ENCODE data around the gene AGFG2.
"Not testable (repeated sequence)": the region's sequence is repeated elsewhere in the genome, so short reads cannot be mapped to it uniquely, and the experiment has no call there.

The AGFG2 gene

DNA sequence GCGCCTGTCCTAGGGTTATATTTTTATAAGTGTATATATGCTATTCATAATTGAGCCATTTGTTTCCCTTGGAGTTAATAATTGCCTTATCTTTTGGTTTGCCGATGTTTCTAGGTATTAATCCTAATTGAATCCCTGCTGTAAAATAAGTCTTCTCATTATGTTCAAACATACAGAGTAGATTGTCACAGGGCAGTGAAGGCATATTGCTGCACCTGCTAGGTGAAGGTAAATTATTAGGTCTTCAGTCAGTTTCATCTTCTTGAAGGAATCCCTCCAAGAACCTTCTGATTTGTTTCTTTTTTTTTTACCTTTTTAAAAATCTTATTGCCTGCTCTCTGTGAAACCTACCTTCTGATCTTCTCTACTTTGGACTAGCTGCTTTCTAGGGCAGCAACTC is 17.9 kb upstream of the AGFG2 start:
- no peak for DNase-seq

- not testable (repeated sequence) for DNase-seq
These were observed 17.0 kb upstream of the AGFG2 start for GRCh38 chr7:100521909-100522593.

GRCh38 chr7:100523192-100523591 is 15.8 kb upstream of the AGFG2 start:
- DNase-seq: not testable (repeated sequence)

GRCh38 chr7:100528108-100528866 is 10.7 kb upstream of the AGFG2 start:
- DNase-seq: not testable (repeated sequence)

GRCh38 chr7:100532165-100533022 is 6.6 kb upstream of the AGFG2 start:
- no peak for DNase-seq

- not testable (repeated sequence) for DNase-seq
These were observed 3.0 kb upstream of the AGFG2 start for GRCh38 chr7:100535982-100536381.

- not testable (repeated sequence) for DNase-seq
These were observed 2.3 kb upstream of the AGFG2 start for GRCh38 chr7:100536695-100537094.

DNA sequence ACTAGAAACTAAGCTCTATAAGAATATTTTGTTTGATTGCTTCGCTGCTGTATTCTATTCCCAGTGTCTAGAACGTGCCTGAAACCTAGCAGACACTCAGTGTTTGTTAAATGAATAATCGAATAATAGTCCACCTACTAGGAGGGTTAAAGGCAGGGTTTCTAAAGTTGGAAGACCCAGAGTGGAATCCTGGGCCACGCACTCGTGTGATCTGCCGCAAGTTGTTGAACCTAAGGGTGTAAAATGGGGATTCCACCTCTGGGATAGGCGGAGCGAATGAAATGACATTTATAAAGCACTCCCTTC is 702 bp upstream of the AGFG2 start:
- DNase-seq: no peak

- DNase-seq: no peak
These were observed 518 bp downstream of the AGFG2 start for GRCh38 chr7:100539436-100540006.

DNA sequence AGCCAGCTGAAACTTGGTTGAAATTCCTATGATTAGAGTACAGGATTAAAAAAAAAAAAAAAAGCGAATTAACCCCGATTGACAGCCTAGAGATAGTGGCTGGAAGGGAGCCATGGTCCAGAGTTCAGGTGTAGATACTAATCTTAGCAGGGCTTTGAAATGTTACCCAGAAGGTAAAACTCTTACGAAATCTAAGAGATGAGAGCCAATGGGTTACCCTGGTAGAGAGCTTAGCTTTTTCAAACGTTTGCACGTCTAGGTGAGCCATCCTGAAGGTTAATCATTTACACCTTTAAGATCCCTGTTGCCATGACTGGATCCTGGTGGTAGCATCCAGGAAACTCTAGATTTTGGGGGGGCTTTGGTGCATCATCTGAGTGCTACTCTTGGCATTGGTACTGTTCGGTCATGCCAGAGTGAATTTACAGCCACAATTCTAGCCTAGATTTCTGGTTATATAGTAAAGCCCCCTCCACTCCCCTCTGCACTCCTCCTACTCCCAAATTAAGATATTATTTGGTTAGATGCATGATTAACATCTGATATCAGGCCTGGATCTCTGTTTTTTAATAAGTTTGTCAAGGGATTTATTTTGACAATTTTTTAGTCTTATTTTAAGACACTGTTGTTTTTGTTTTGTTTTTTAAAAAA is 1.2 kb downstream of the AGFG2 start:
- DNase-seq: no peak

DNA sequence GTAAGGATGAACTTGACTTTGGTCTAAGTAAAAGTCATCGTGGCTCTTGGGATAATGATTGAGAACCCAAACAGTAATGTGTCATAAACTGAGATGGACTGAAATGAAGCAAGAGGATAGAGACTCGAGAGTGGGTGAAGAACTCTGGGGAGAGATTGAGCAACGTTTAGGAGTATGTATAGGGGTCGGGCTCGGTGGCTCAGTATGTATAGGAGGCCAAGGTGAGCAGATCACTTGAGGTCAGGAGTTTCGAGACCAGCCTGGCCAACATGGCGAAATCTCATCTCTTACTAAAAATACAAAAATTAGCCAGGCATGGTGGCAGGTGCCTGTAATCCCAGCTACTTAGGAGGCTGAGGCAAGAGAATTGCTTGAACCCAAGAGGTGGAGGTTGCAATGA is 2.3 kb downstream of the AGFG2 start:
- not testable (repeated sequence) for DNase-seq

- DNase-seq: no peak
These were observed 4.6 kb downstream of the AGFG2 start for GRCh38 chr7:100543586-100543985.

- no peak for DNase-seq
These were observed 5.4 kb downstream of the AGFG2 start for GRCh38 chr7:100544386-100544785.

DNA sequence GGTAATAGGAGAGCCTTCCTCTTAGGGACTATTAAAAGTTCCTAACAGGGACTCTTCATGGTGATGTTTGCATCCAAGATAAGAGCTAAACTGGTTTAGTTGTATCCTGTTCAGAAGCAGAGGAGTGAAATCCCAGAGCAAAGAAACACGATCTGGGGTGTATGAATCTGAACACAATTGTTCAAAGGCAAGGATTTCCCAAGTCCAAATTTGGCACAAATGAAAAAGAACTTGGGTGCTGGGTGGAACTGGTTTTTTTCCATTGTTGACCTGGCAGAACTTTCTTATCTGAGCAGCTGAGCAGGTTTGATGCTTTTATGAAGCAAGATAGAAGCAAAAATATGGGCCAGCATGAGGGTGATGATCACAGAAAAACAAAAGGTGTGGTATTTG is 6.0 kb downstream of the AGFG2 start:
- DNase-seq: no peak

GRCh38 chr7:100545360-100546128 is 6.5 kb downstream of the AGFG2 start:
- DNase-seq: peak; percentile 88

GRCh38 chr7:100546129-100546925 is 7.3 kb downstream of the AGFG2 start:
- no peak for DNase-seq

GRCh38 chr7:100546926-100547800 is 8.2 kb downstream of the AGFG2 start:
- DNase-seq: no peak

DNA sequence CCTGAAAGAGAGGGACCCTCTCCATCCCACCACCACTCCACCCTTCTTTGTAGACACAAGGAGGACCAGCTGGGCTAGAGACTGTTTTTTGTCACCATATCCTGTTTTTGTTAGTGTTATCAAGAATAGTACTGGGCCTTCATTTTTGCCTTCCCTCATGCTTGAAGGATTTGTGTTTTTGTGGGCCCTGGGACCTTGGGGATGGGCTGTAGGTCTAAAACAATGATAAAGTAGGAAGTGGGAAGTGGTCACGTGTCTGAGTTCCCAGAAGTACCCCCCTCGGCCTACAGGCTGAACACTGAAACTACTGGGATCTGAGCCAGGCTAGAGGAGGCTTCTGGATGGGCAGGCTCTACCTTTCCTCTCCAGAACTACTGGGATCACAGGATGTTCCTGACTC is 8.9 kb downstream of the AGFG2 start:
- no peak for DNase-seq

GRCh38 chr7:100548446-100548845 is 9.4 kb downstream of the AGFG2 start:
- peak; percentile 47 for DNase-seq

DNA sequence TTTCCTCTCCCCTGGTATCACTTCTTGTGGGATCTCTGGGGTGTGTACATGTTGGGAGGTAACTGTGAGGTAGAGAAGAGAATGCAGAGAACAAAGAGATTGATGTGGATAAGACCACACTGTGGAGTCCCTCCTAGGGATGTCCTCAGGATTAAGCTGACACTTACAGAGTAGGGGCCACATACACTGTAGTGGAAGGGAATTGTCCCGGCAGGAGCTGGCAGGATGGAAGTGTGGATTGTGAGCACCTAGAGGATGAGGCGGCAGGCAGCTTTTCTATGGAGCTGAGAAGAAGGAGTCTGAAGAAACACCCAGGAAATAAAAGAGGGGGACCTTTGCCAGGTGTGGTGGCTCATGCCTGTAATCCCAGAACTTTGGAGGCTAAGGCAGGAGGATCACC is 13.5 kb downstream of the AGFG2 start:
- no peak for DNase-seq
